NCI-H128 (cell line): ENCODE data around the gene PLEKHG7.

Experiments
- DNase-seq: peaks from one replicate; lab custom pipeline; 2025; ENCODE audit not compliant: unreplicated experiment; lab: John Stamatoyannopoulos, UW

PLEKHG7 gene

GRCh38 chr12:92794814-92795213 lies 92.0 kb downstream of the PLEKHG7 start:
- no peak for DNase-seq

GRCh38 chr12:92796650-92797049 lies 93.9 kb downstream of the PLEKHG7 start:
- no peak for DNase-seq

- DNase-seq: no peak
Observed at GRCh38 chr12:92802906-92803305, 100.1 kb downstream of the PLEKHG7 start.

DNA sequence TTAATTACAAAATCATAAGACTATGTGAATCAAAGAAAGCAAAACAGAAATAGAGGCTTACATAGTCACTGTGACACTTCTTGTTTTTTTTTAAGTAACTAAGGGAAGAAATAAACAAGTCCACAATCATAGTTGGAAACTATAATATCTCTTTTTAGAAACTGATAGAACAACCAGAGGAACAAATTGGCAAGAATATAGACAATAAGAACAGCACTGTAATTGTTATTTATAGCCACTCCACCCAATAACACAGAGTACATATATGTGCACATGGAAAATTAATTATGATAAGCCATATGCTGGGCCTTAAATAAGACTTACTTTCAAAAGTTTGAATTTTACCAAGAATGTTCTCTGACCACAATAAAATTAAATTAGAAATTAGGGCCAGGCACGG lies 101.1 kb downstream of the PLEKHG7 start:
- DNase-seq: no peak

DNA sequence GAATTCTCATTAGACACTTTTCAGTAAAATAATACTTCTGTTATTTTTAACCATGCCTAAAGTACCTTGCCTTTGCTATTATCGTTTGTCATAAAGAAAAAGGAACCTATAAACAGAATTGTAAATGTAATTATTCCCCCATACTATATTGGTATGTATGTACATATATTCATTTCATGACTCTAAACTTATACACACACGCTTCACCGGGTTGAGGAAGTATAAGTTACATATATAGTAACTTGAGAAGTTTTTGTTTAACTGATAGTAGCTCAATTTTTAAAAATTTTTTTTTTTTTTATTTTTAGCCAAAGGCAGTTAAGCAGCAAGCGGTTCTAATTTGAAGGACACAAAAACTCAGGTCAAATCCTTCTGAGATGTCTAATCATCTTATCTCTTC lies 107.6 kb downstream of the PLEKHG7 start:
- no peak for DNase-seq

- no peak for DNase-seq
Observed at GRCh38 chr12:92814584-92814983, 111.8 kb downstream of the PLEKHG7 start.

DNA sequence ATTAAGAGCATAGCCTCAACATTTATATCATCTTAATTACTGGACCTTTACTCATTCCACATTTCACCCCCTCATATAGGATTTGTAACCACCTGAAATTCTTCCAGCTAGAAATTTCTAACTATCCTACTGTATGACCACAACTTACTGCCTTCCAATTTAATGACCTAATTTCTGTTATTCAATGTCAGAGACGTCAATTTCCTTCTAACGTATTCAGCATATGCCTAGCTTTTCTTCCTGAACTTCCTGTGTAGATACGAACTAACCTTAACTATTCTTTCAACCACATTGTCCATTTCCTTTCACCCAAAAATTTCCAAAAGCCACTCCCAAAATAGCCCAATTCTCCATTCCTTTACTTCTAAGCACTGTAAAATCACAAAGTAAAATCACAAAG lies 118.4 kb downstream of the PLEKHG7 start:
- no peak for DNase-seq
